NCI-H1694 treated with DMSO at 0.1 percent for 48 hours (cell line): ENCODE results near the gene SPCS2.

Experiments used
- DNase-seq: peaks from one replicate; lab custom pipeline; 2025; lab: John Stamatoyannopoulos, UW

The SPCS2 gene

GRCh38 chr11:74948898-74949752 lies at the start of gene SPCS2, which contains the start of gene XRRA1:
Gene SPCS2, plus strand, starts transcription at chr11:74949266. Its CDS starts 20 bp downstream, at chr11:74949286.
Gene XRRA1, minus strand, starts transcription at chr11:74949091. Its CDS starts 8,213 bp downstream, at chr11:74940878.
- peak; percentile 91 for DNase-seq

GRCh38 chr11:74902342-74902741 lies 46.7 kb upstream of the SPCS2 start:
- DNase-seq: no peak

DNA sequence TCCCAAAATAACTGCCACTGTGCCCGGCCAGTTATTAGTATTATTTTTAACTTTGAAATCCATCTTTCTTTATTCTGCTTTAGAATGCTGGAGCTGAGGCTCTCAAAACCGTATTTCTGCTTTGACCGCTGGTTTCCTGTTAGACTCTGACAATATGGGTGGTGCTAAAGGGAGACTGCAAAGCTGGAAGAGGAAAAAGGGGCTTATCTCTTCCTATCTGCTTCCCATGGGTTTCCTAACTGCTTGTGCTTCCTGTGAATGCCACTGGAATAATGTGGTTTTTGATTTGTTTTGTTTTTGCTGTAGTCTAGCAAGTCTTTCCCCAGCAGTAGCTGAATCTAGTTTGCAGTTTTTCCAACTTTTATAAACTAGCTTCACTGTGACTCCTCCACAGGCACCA lies 43.7 kb upstream of the SPCS2 start:
- DNase-seq: no peak

GRCh38 chr11:74909385-74909784 lies 39.7 kb upstream of the SPCS2 start:
- no peak for DNase-seq

GRCh38 chr11:74909812-74910211 lies 39.3 kb upstream of the SPCS2 start:
- DNase-seq: no peak

DNA sequence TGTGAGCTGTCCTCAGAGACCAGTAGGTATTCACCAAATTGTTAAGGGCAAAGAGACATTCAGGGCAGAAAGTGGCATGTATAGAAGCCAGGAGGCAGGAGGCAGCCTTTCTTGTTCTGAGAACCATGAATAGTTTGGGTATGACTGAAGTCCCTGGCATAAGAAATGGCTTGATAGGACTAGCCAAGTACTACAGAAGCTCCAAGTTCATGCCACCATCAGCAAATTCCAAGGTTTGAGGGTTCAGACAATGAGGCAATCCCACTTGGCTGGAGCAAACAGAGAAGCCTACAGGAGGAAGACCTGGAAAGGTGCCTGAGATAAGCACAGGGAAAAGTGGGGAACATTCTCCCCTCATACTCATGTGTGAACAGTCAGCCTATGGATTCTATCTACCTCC lies 25.9 kb upstream of the SPCS2 start:
- DNase-seq: no peak

GRCh38 chr11:74925281-74925680 lies 23.8 kb upstream of the SPCS2 start:
- DNase-seq: no peak

- no peak for DNase-seq
Observed at GRCh38 chr11:74926304-74927030, 22.6 kb upstream of the SPCS2 start.

GRCh38 chr11:74927496-74927895 lies 21.6 kb upstream of the SPCS2 start:
- no peak for DNase-seq

GRCh38 chr11:74929431-74930363 lies 19.4 kb upstream of the SPCS2 start:
- DNase-seq: peak; percentile 76

DNA sequence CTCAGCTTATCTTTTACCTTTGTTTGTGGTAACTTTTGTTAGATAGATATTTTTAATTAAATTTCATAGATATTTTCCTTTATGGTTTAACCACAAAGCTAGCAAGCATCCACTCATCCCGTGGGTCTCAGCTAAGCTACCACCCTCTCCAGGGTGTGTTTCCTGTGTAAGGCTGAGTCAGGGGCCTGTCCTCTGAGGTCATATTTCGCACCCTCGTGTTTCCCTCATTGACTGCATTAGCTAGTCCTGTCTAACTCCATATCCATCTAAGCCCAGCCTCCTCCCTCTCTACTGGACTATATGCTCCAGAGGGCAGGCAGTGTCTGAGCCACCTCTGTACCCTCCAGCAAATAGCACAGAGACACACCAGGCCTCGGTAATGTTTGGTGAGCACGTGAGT lies 16.9 kb upstream of the SPCS2 start:
- no peak for DNase-seq

DNA sequence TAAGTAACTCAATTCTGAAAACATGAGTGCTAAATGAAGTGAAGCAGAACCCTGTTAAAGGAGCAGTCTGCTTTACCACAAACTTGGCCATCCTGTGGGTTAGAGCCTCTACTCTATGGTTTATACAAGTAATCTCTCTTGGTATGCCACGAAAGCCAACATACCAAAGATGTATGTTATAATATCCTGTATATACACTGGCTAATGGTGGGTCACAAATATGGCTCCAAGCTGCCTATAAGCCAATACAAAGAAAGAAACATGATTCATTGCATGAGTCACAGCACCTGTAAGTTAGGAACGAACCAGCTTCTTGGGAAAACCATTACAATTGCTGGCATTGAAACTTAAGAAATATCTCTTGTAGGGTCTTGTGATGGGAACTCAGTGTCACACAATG lies 16.3 kb upstream of the SPCS2 start:
- DNase-seq: no peak

DNA sequence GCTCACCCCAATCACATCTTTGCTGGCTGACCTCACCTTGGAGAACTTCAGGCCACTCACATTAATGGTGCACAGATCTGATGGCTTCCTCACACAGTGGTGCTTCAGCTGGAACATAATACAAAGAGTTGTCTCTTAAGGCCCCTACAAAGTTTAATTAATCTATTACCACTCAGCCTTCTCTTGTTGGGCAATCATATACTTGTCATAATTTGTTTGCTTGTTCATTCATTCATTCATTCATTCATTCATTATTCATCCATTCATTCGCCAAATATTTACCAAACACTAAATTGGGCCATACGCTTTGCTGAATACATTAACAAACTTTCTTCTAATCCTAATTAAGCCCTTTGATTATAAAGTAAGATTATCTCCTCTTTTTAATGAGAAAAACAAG lies 15.3 kb upstream of the SPCS2 start:
- DNase-seq: no peak

DNA sequence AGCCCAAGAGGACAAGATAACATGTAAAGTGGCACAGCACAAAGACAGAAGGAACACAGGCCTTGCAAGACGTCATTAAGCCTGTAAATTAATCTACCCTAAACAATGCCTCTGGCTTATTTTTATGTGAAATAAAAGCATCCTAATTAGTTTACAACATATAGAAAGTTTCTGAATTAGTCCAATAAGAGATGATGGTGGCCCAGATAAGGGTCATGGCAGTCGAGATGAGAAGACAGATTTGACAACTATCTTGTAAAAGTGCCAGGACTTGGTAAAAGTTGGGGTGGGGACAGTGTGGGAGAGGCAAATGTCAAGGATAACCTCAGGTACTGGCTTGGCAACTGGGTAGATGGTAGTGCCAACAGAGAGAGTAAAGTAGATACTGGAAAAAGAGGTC lies 13.8 kb upstream of the SPCS2 start:
- no peak for DNase-seq

- DNase-seq: no peak
Observed at GRCh38 chr11:74936087-74936486, 13.0 kb upstream of the SPCS2 start.

DNA sequence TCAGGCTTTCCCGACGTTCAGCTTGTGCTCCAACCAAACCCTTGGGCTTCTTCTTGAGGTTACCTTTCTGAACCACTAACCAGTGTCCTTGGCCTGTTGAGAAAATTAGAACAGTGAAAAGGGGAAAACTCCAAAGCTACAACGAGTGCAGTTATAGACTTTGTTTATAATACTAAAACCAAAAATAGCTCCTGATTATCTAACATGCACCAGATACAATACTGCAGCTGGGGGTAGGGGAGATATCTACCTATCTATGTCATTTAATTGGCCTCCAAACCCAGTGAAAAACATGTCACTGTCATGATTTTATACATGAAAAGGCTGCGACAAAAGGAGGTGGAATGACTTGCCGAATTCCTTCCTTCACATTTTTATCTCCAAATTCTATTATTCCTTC lies 12.1 kb upstream of the SPCS2 start:
- DNase-seq: no peak

DNA sequence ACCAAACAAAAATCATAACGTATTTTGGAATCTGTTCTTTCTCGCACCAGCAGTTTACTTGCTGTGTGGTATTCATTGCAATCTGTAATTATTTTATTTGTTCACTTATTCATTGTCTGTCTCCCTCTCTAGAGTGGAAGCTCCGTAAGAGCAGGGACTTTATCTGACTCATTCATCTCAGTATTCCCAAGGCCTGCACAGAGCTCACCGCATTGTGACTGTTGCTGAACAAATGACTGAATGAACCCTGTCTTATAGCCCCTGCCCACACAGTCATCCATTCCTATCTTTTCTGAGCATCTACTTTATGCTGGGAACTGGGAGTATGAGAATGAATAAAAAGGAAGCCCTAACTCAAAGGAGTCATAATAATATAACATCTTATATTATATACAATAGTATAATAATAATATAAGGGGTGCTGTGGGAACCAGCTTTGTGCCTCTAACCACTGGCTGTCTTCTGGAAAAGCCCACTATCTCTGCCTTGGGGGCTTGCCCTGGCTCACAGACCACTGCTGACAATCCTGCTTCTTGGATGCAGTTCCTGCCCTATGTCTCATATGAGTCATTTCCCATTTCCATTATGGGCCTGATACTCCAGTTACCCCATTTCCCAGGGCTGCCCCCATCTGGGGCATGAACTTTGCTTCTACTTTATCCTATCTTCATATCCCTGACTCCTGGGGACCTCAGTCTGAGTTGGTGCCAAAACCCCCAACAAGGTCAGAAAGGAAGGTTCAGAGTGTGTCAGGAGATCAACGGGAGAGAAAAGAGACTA lies 11.2 kb upstream of the SPCS2 start:
- no peak for DNase-seq

- DNase-seq: no peak
Observed at GRCh38 chr11:74941492-74941891, 7.6 kb upstream of the SPCS2 start.

DNA sequence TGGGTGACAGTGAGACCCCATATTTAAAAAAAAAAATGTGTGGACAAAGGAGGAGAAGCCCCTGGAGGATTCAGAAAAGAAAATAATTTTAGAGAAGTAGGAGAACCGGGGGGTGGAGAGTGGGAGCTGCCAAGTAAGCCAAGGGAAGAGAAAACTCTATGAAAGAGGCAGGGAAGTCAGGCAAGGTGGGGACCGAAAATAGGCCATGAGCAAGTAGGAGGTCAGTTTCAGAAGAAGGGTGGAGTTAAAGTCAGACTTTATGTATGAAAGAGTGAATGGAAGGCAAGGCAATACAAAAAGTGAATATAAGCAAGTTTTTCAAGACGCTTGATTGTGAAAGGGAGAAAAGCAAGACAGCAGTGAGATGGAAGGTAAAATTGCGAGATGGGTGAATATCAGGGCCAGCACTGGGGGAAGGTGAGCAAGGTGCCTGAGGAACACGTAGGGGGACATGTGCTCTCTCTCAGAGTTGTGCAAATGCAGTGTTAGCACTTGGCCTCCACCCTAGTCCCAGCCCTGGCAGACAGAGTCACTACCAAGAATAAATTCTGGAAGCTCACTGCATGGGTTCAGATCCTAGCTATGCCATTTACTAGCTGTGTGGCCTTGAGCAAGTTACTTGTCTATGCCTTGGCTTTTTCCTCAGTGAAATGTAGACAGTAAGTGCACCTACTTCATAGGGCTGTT lies 6.8 kb upstream of the SPCS2 start:
- DNase-seq: no peak

GRCh38 chr11:74948546-74948897 lies 544 bp upstream of the SPCS2 start:
- DNase-seq: no peak

- DNase-seq: no peak
Observed at GRCh38 chr11:74949753-74950137, 679 bp downstream of the SPCS2 start.
